NOMO-1 treated with DMSO at 0.1 percent for 48 hours (cell line): ENCODE data around the gene C10orf71.

ENCODE experiments used
- DNase-seq: peaks from one replicate; lab custom pipeline; 2025; ENCODE audit not compliant: unreplicated experiment; lab: John Stamatoyannopoulos, UW

Gene C10orf71

GRCh38 chr10:49332768-49333167 is 33.8 kb downstream of the C10orf71 start:
- DNase-seq: no peak

GRCh38 chr10:49333192-49333591 is 34.2 kb downstream of the C10orf71 start:
- no peak for DNase-seq

GRCh38 chr10:49334964-49335363 is 36.0 kb downstream of the C10orf71 start:
- no peak for DNase-seq

GRCh38 chr10:49335364-49335972 is 36.5 kb downstream of the C10orf71 start:
- no peak for DNase-seq

GRCh38 chr10:49338604-49339003 is 39.6 kb downstream of the C10orf71 start:
- no peak for DNase-seq

GRCh38 chr10:49344840-49345239 is 45.9 kb downstream of the C10orf71 start:
- no peak for DNase-seq

- no peak for DNase-seq
Measured at GRCh38 chr10:49347342-49347741, 48.4 kb downstream of the C10orf71 start.

- no peak for DNase-seq
Measured at GRCh38 chr10:49347827-49348226, 48.9 kb downstream of the C10orf71 start.

- DNase-seq: no peak
Measured at GRCh38 chr10:49348593-49348992, 49.6 kb downstream of the C10orf71 start.

- no peak for DNase-seq
Measured at GRCh38 chr10:49349390-49349789, 50.4 kb downstream of the C10orf71 start.

GRCh38 chr10:49350138-49350537 is 51.2 kb downstream of the C10orf71 start:
- DNase-seq: no peak

GRCh38 chr10:49350846-49351532 is 52.0 kb downstream of the C10orf71 start:
- DNase-seq: no peak

- no peak for DNase-seq
Measured at GRCh38 chr10:49351669-49352068, 52.7 kb downstream of the C10orf71 start.

- DNase-seq: no peak
Measured at GRCh38 chr10:49352323-49352722, 53.4 kb downstream of the C10orf71 start.

GRCh38 chr10:49353026-49353894 is 54.3 kb downstream of the C10orf71 start:
- DNase-seq: no peak

- DNase-seq: no peak
Measured at GRCh38 chr10:49353895-49354566, 55.1 kb downstream of the C10orf71 start.

GRCh38 chr10:49354593-49354992 is 55.6 kb downstream of the C10orf71 start:
- no peak for DNase-seq

- DNase-seq: no peak
Measured at GRCh38 chr10:49355221-49355620, 56.3 kb downstream of the C10orf71 start.

- no peak for DNase-seq
Measured at GRCh38 chr10:49356181-49356580, 57.2 kb downstream of the C10orf71 start.

- no peak for DNase-seq
Measured at GRCh38 chr10:49356944-49357343, 58.0 kb downstream of the C10orf71 start.

GRCh38 chr10:49357910-49358309 is 58.9 kb downstream of the C10orf71 start:
- no peak for DNase-seq
